Natural killer cell (primary cell): Measurements from ENCODE around the gene PRDX6. TPM values are rescaled to one million over a fixed set of nuclear protein-coding genes. Genes with fewer than 3 reads are reported as not detected.
"Not testable (repeated sequence)": the region's sequence is repeated elsewhere in the genome, so short reads cannot be mapped to it uniquely, and the experiment has no call there.

ENCODE experiments used
- ATAC-seq, 3 donors: fragments of 150-1000 bp in 2 of 3; fragments of 200-7000 bp in 1 of 3; cut with Tn5 transposase; 1 replicate in 1 of 3; 2 replicates in 2 of 3; pipeline ENCODE4 v1.10.0; 2021; ENCODE audit warnings: mild to moderate bottlenecking in 2 of 3, moderate library complexity in 2 of 3
- DNase-seq, 2 donors: peaks; one replicate each; pipeline versions ENCODE4 v3.0.0 to v3.0.0-alpha.2; 2013 to 2021; ENCODE audit warnings: mixed read lengths in 1 of 2
- H3K27ac ChIP-seq: one replicate; pipeline ENCODE4 v1.5.1; 2013; ENCODE audit warnings: mild to moderate bottlenecking, low read length
- H3K27me3 ChIP-seq: one replicate; pipeline ENCODE4 v1.6.1; 2013; ENCODE audit warnings: low read length; ENCODE audit not compliant: control insufficient read depth, insufficient read depth
- H3K36me3 ChIP-seq: one replicate; pipeline ENCODE4 v1.6.1; 2013; ENCODE audit warnings: low read length; ENCODE audit not compliant: control insufficient read depth, insufficient read depth
- H3K4me1 ChIP-seq: one replicate; pipeline ENCODE4 v1.6.1; 2013; ENCODE audit warnings: low read length; ENCODE audit not compliant: control insufficient read depth, insufficient read depth
- H3K4me3 ChIP-seq: one replicate; pipeline ENCODE4 v1.5.1; 2013; ENCODE audit warnings: low read length
- H3K9me3 ChIP-seq: one replicate; pipeline ENCODE4 v1.6.1; 2013; ENCODE audit warnings: low read length; ENCODE audit not compliant: control insufficient read depth, insufficient read depth
- H3K27ac Mint-ChIP-seq, 2 donors: one replicate each; pipeline ENCODE4 v1.8.0; 2022; ENCODE audit warnings: mild to moderate bottlenecking in 2 of 2, mixed read lengths in 2 of 2, moderate library complexity in 1 of 2
- H3K27me3 Mint-ChIP-seq, 2 donors: one replicate each; pipeline ENCODE4 v1.8.0; 2022; ENCODE audit warnings: low read depth in 2 of 2, mixed read lengths in 2 of 2
- H3K36me3 Mint-ChIP-seq: one replicate; pipeline ENCODE4 v1.8.0; 2022; ENCODE audit warnings: mixed read lengths
- H3K4me1 Mint-ChIP-seq, 2 donors: one replicate each; pipeline ENCODE4 v1.8.0; 2022; ENCODE audit warnings: mixed read lengths in 2 of 2
- H3K4me3 Mint-ChIP-seq: one replicate; pipeline ENCODE4 v1.8.0; 2022; ENCODE audit warnings: mild to moderate bottlenecking, moderate library complexity, mixed read lengths
- H3K9me3 Mint-ChIP-seq, 2 donors: one replicate each; pipeline ENCODE4 v1.8.0; 2022; ENCODE audit warnings: mixed read lengths in 2 of 2
- CTCF ChIP-seq: fragments of 200-600 bp; IDR thresholded peaks from one replicate; pipeline ENCODE4 v1.8.0; 2022; ENCODE audit warnings: antibody characterized with exemption
- WGBS: methylation state at CpG from one replicate; pipeline ENCODE4 v1.1.7; 2013; ENCODE audit warnings: missing lambda C conversion rate; ENCODE audit not compliant: insufficient coverage; 5-methylcytosine and 5-hydroxymethylcytosine counted together
- intact Hi-C: fragments of 100-400 bp; cut with micrococcal nuclease; formaldehyde crosslinking; loops from one replicate; pipeline ENCODE4 v1.14.2; 2022
- total RNA-seq, 4 donors: library from RNA; stranded (reverse); fragments of 120-200 nt in 1 of 4; gene quantifications; one replicate each; pipeline versions ENCODE4 v1.2.3 to v1.2.4, GENCODE V29; 2013 to 2022

Gene PRDX6
- total RNA-seq, 3 donors from 2014 or later (not counting 1 experiment from before 2014, with no cell fraction given), result 95.2 to 99.9 (median 99.9) TPM

DNA sequence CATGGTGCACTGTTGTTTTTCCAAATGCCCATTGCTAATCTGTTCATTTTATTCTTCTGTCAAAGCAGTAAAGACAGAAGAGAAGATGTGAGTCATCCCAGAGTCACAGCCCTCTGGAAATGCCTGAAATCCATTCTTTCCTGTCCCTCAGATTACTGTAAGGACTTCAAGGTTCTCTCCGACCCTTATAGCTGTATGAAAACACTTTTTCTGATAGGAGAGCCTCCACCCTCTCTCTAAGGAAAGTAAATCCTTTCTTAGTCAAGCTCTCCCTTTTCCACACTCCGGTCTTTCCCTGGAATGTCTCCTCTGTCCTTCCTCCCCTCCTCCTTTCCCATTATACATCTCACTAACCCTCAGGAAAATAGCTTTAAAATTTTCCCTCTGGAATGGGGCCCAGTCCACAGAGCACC, 3.5 kb upstream of the PRDX6 start:
- peaks cover 23% of the 10 kb centered on the region for H3K4me1 ChIP-seq
- Mint-ChIP-seq H3K36me3 (peaks cover 13% of the 10 kb centered on the region), H3K9me3 (peaks cover 0 to 3% of the 10 kb centered on the region in 2 donors), H3K4me3 (peak overlapping the region; percentile 45), H3K27ac (peak overlapping the region; percentile 41 to 98), H3K27me3 (no peaks in the 10 kb centered on the region), H3K4me1 (peaks cover 54 to 57% of the 10 kb centered on the region in 2 donors)
- intact Hi-C loops, result no loop called here
- WGBS, result 98% methylated on average over 2 of the region's 2 CpGs
- no peak for TF ChIP-seq CTCF
- ATAC-seq, result no peak
- no peak overlapping the region for H3K4me3 ChIP-seq
- no peaks in the 10 kb centered on the region for H3K27me3 ChIP-seq
- H3K36me3 ChIP-seq, result no peaks in the 10 kb centered on the region
- H3K9me3 ChIP-seq, result peaks cover 11% of the 10 kb centered on the region
- DNase-seq, result no peak
- no peak overlapping the region for H3K27ac ChIP-seq

- Mint-ChIP-seq H3K9me3 (peaks cover 0 to 3% of the 10 kb centered on the region in 2 donors), H3K36me3 (peaks cover 13% of the 10 kb centered on the region), H3K27me3 (no peaks in the 10 kb centered on the region), H3K4me1 (peaks cover 54 to 59% of the 10 kb centered on the region in 2 donors), H3K27ac (peak overlapping the region; percentile 41 to 98), H3K4me3 (peak overlapping the region; percentile 45)
- DNase-seq (no peak), ATAC-seq (no peak)
- TF ChIP-seq CTCF, result no peak
- Histone ChIP-seq H3K4me3 (no peak overlapping the region), H3K36me3 (no peaks in the 10 kb centered on the region), H3K4me1 (peaks cover 23% of the 10 kb centered on the region), H3K9me3 (peaks cover 11% of the 10 kb centered on the region), H3K27me3 (no peaks in the 10 kb centered on the region), H3K27ac (no peak overlapping the region)
- intact Hi-C loops, result no loop called here
- 95% methylated on average over 5 of the region's 5 CpGs for WGBS
Observed at GRCh38 chr1:173474097-173474779, 2.9 kb upstream of the PRDX6 start.

GRCh38 chr1:173474780-173475421, 2.2 kb upstream of the PRDX6 start:
- WGBS, result 93% methylated on average over 17 of the region's 17 CpGs
- peaks cover 23% of the 10 kb centered on the region for H3K4me1 ChIP-seq
- H3K36me3 ChIP-seq, H3K27me3 Mint-ChIP-seq, H3K9me3 Mint-ChIP-seq, ATAC-seq, DNase-seq, H3K27ac ChIP-seq, H3K4me3 ChIP-seq, H3K27me3 ChIP-seq: not testable (repeated sequence)
- H3K36me3 Mint-ChIP-seq, result peaks cover 10% of the 10 kb centered on the region
- intact Hi-C loops, result loop anchor here (5.0 kb wide), 2 partner anchors 43 to 943 kb away; partner anchors contain the start of gene SUCO
- peaks cover 11% of the 10 kb centered on the region for H3K9me3 ChIP-seq
- peaks cover 57 to 64% of the 10 kb centered on the region in 2 donors for H3K4me1 Mint-ChIP-seq
- peak overlapping the region; percentile 89 for H3K4me3 Mint-ChIP-seq
- H3K27ac Mint-ChIP-seq, result peak overlapping the region; percentile 90 to 98

DNA sequence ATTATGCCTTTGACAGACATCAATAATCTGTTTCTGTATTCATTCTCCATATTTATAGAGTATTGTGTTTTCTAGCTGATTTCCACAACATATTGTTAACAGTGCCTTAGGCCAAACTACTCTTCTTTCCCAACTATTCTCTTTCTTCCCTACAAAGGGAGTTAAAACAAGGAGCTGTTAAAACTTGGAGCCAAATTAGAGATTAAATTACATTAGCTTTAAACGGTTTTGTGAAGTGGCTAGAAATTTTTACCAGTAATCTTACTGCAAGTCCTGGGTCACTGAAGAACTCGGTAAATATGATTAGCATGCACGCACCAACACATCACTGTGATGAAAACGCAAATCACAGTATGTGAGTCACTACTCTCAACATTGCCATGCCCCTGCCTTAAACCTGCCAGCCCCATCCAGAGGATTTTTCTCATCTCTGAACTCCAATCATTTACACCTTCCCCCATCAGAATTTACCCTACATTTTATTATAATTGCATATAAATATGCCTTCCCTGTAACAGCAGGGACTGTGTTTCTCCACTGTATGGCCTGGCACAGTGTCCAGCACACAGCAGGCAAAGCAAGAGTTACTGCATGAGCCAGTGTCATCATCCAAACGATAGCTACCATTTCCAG, 1.5 kb upstream of the PRDX6 start:
- H3K27ac ChIP-seq, result peak overlapping the region; percentile 94
- Mint-ChIP-seq H3K4me3 (peak overlapping the region; percentile 89), H3K27ac (peak overlapping the region; percentile 90 to 98), H3K4me1 (peaks cover 58 to 66% of the 10 kb centered on the region in 2 donors), H3K27me3 (no peaks in the 10 kb centered on the region), H3K36me3 (peaks cover 6% of the 10 kb centered on the region), H3K9me3 (no peaks in the 10 kb centered on the region)
- peaks cover 6% of the 10 kb centered on the region for H3K9me3 ChIP-seq
- no peaks in the 10 kb centered on the region for H3K36me3 ChIP-seq
- no peak for ATAC-seq
- DNase-seq, result no peak
- TF ChIP-seq CTCF, result no peak
- 65% methylated on average over 5 of the region's 5 CpGs for WGBS
- H3K4me1 ChIP-seq, result peaks cover 23% of the 10 kb centered on the region
- intact Hi-C loops, result loop anchor here (1.0 to 5.0 kb wide), 4 partner anchors 43 to 943 kb away; partner anchors contain the start of genes CENPL, DARS2 and SUCO
- H3K4me3 ChIP-seq, result peak overlapping the region; percentile 76
- H3K27me3 ChIP-seq, result no peaks in the 10 kb centered on the region
